Measurements from ENCODE around the gene IGFBP3.

GRCh38 chr7:45909561-45909960, 11.5 kb downstream of the IGFBP3 start:
- TF ChIP-seq CTCF (IDR thresholded peaks at IDR 0.05; ENCODE audit: borderline replicate concordance, extremely low read depth, low read length, poor library complexity, severe bottlenecking) = no peak
- no peak for TF ChIP-seq EZH2 (IDR thresholded peaks at IDR 0.05; ENCODE audit: borderline replicate concordance, low read depth, low read length, severe bottlenecking)
